ENCODE measurements around the gene SOX4.

DNA sequence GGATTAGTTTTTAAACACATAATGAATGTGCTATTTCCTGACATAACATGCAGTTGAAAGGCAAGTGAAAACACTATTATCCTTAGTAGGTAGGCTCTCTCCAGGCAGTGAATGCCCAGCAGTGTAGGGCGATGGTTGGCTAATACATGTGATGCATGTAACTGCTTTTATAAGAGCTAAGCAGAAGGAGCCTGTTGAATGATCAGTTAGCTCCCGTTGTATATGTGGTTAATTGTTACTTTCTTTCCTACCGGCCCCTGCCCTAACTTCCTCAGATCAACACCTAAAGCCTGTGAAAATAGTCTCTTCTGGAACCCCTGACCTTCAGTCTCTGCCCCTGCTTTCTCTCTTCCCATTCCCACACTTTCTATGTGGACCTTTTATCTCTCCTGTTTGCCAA is 10.5 kb downstream of the SOX4 start:
- no peak for TF ChIP-seq POLR2A (IDR thresholded peaks at IDR 0.05)
- no peak for TF ChIP-seq CTCF (IDR thresholded peaks at IDR 0.05 in 4 of 5, conservative IDR thresholded peaks at IDR 0.05 in 1 of 5)

Measured in gastrocnemius medialis (tissue), 4 donors.